Transverse colon (tissue), 4 donors: ENCODE measurements around the gene TUBB1. TPM values are rescaled to one million over a fixed set of nuclear protein-coding genes. Genes with fewer than 3 reads are reported as not detected.

Source experiments
- DNase-seq: peaks from one replicate; pipeline ENCODE4 v3.0.0-alpha.2; 2019
- H3K27ac ChIP-seq, 4 donors: fragments of 200-600 bp; sonication (generic); 2 replicates each; pipeline ENCODE4 v1.5.1; 2016 to 2018; ENCODE audit warnings: inconsistent platforms in 4 of 4
- H3K27me3 ChIP-seq: fragments of 200-600 bp; sonication (generic); 2 replicates; pipeline ENCODE4 v1.5.1; 2017; ENCODE audit warnings: inconsistent platforms
- H3K36me3 ChIP-seq, 4 donors: fragments of 200-600 bp; sonication (generic); 2 replicates each; pipeline ENCODE4 v1.5.1; 2017 to 2019; ENCODE audit warnings: inconsistent platforms in 4 of 4
- H3K4me1 ChIP-seq, 4 donors: fragments of 200-600 bp; sonication (generic); 2 replicates each; pipeline ENCODE4 v1.5.1; 2017 to 2020; ENCODE audit warnings: inconsistent platforms in 4 of 4
- H3K4me3 ChIP-seq, 4 donors: fragments of 200-600 bp; sonication (generic); 1 replicate in 1 of 4; 2 replicates in 3 of 4; pipeline versions ENCODE4 v1.5.1 to v1.6.1; 2017 to 2019; ENCODE audit warnings: inconsistent platforms in 4 of 4
- H3K9me3 ChIP-seq, 2 donors: fragments of 200-600 bp; sonication (generic); 2 replicates each; pipeline ENCODE4 v1.5.1; 2017 to 2019; ENCODE audit warnings: inconsistent platforms in 2 of 2
- EP300 ChIP-seq: sonication (generic); formaldehyde crosslinking; IDR thresholded peaks from one replicate; pipeline ENCODE4 v1.6.1; 2017; ENCODE audit warnings: antibody characterized with exemption, low read depth
- POLR2A ChIP-seq: fragments of 450-650 bp; IDR thresholded peaks from one replicate; pipeline ENCODE4 v1.6.1; 2016; ENCODE audit warnings: antibody characterized with exemption, mild to moderate bottlenecking, moderate library complexity
- POLR2AphosphoS5 ChIP-seq, 3 donors: sonication (generic); formaldehyde crosslinking; IDR thresholded peaks; one replicate each; pipeline ENCODE4 v1.6.1; 2016; ENCODE audit warnings: antibody characterized with exemption in 3 of 3
- WGBS, 2 donors: methylation state at CpG; one replicate each; pipeline ENCODE4 v1.1.5; 2018; ENCODE audit warnings: low coverage in 1 of 2; 5-methylcytosine and 5-hydroxymethylcytosine counted together
- in situ Hi-C, 4 donors: fragments of 200-750 bp; cut with MboI; loops; one replicate each; pipeline versions ENCODE4 v1.15.0 to v1.15.1; 2017; ENCODE audit warnings: low sequenced_read_pairs in 3 of 4, low pct_ligation_motif_present in 1 of 4, low pct_unique_long_range_greater_than_20kb in 1 of 4
- intact Hi-C: fragments of 100-400 bp; cut with DNase I; formaldehyde crosslinking; loops from one replicate; pipeline ENCODE4 v1.15.1; 2023; ENCODE audit warnings: low total_unique reads
- total RNA-seq, 4 donors: library from RNA; depleted of rRNA; stranded (reverse); fragments of >200 nt; gene quantifications; one replicate each; pipeline ENCODE4 v1.1.0, GENCODE V29; 2016
- TF ChIP-seq, protein P1 (sequence below), 5 experiments: fragments of 200-600 bp in 3 of 5; fragments of 450-650 bp in 2 of 5; sonication (generic) in 3 of 5; IDR thresholded peaks; 1 replicate in 2 of 5; 2 replicates in 3 of 5; pipeline ENCODE4 v1.5.1; 2016 to 2017; ENCODE audit warnings: antibody characterized with exemption in 5 of 5, inconsistent platforms in 3 of 5, mild to moderate bottlenecking in 2 of 5, moderate library complexity in 1 of 5

TUBB1 gene
- total RNA-seq, 4 donors from 2014 or later: not detected

DNA sequence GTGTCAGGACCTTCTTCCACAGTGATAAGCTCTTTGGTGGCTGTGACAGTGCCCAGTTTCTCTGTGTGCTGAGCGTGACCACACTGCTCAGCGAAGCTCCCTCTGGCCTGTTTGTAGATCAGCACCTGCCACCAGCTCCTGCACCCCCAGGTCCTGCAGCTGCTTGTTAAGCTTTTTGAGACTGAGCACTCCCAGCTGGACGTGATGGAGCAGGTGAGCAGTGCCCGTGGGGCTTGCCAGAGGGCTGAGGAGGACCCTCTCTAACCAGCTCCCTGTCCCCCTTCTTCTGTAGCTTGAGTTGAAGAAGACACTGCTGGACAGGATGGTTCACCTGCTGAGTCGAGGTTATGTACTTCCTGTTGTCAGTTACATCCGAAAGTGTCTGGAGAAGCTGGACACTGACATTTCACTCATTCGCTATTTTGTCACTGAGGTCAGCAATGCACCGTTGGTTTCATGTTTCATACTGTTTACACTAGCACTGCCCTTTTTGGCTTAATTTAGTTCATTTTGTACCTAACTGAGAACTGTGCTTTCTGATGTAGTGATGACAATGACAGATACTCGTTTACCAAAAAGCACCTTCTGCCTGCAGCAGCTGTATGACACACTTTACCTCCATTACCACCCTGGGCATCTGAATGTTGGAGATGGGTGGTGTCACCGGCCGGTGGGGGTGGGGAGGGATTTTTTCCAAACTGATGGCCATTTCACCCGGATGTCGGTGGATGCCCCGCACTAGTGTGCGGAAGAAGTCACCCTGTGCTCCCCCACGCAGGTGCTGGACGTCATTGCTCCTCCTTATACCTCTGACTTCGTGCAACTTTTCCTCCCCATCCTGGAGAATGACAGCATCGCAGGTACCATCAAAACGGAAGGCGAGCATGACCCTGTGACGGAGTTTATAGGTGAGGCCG, 25.6 kb upstream of the TUBB1 start:
- Histone ChIP-seq H3K4me3 (no peak overlapping the region), H3K27ac (no peak overlapping the region), H3K27me3 (no peaks in the 10 kb centered on the region), H3K36me3 (peaks cover 0 to 66% (median 35%) of the 10 kb centered on the region in 4 donors), H3K9me3 (no peaks in the 10 kb centered on the region), H3K4me1 (no peaks in the 10 kb centered on the region)
- TF ChIP-seq, protein P1, sequence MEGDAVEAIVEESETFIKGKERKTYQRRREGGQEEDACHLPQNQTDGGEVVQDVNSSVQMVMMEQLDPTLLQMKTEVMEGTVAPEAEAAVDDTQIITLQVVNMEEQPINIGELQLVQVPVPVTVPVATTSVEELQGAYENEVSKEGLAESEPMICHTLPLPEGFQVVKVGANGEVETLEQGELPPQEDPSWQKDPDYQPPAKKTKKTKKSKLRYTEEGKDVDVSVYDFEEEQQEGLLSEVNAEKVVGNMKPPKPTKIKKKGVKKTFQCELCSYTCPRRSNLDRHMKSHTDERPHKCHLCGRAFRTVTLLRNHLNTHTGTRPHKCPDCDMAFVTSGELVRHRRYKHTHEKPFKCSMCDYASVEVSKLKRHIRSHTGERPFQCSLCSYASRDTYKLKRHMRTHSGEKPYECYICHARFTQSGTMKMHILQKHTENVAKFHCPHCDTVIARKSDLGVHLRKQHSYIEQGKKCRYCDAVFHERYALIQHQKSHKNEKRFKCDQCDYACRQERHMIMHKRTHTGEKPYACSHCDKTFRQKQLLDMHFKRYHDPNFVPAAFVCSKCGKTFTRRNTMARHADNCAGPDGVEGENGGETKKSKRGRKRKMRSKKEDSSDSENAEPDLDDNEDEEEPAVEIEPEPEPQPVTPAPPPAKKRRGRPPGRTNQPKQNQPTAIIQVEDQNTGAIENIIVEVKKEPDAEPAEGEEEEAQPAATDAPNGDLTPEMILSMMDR (IDR thresholded peaks at IDR 0.05): no peak
- peak in 1 of 3 donors; percentile 14 for TF ChIP-seq POLR2AphosphoS5 (IDR thresholded peaks at IDR 0.05)
- in situ Hi-C loops: no loop called here
- intact Hi-C loops: no loop called here
- no peak for DNase-seq
- 82 to 83% methylated on average over 1 to 23 of the region's 23 CpGs for WGBS, 2 donors

- no peaks in the 10 kb centered on the region for H3K4me1 ChIP-seq
- intact Hi-C loops (no loop called here), in situ Hi-C loops (no loop called here)
- no peaks in the 10 kb centered on the region for H3K27me3 ChIP-seq
- H3K9me3 ChIP-seq: no peaks in the 10 kb centered on the region
- no peak for DNase-seq
- no peak overlapping the region for H3K4me3 ChIP-seq
- TF ChIP-seq, protein P1 (IDR thresholded peaks at IDR 0.05): no peak
- no peak for TF ChIP-seq POLR2AphosphoS5 (IDR thresholded peaks at IDR 0.05)
- no peak for TF ChIP-seq EP300
- TF ChIP-seq POLR2A: no peak
- 62 to 81% methylated on average over 8 to 17 of the region's 17 CpGs for WGBS, 2 donors
- H3K36me3 ChIP-seq: peaks cover 0 to 62% (median 32%) of the 10 kb centered on the region in 4 donors
- H3K27ac ChIP-seq: no peak overlapping the region
Measured at GRCh38 chr20:58994390-58995159, 24.7 kb upstream of the TUBB1 start.

GRCh38 chr20:58995461-58996225, 23.6 kb upstream of the TUBB1 start:
- Histone ChIP-seq H3K9me3 (no peaks in the 10 kb centered on the region), H3K36me3 (peaks cover 0 to 55% (median 27%) of the 10 kb centered on the region in 4 donors), H3K27ac (no peak overlapping the region), H3K4me3 (no peak overlapping the region), H3K27me3 (no peaks in the 10 kb centered on the region), H3K4me1 (no peaks in the 10 kb centered on the region)
- TF ChIP-seq POLR2AphosphoS5 (IDR thresholded peaks at IDR 0.05) (no peak), POLR2A (no peak)
- TF ChIP-seq, protein P1 (IDR thresholded peaks at IDR 0.05): no peak
- in situ Hi-C loops: no loop called here
- intact Hi-C loops: no loop called here
- DNase-seq: no peak
- WGBS, 2 donors: 72 to 81% methylated on average over 3 to 18 of the region's 18 CpGs

DNA sequence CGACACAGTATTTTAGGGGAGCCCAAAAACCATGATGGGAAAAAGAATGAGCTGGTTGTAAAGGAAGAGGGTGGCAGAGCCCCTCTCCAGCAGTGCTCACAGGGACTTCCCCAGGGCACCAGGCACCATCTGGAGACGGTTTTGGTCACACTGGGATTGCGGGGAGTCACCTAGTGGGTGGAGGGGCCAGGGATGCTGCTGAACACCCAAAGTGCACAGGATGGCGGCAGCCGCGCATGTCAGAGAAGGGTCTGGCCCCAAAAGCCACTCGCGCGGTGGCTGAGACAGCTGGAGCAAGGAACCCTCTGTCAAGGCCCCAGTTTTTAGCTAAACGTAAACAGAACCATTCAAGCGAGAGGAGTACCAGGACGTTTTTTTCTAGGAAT, 23.0 kb upstream of the TUBB1 start:
- Histone ChIP-seq H3K27ac (no peak overlapping the region), H3K9me3 (no peaks in the 10 kb centered on the region), H3K4me1 (no peaks in the 10 kb centered on the region), H3K4me3 (no peak overlapping the region), H3K36me3 (peaks cover 0 to 49% (median 24%) of the 10 kb centered on the region in 4 donors), H3K27me3 (no peaks in the 10 kb centered on the region)
- DNase-seq: no peak
- no peak for TF ChIP-seq POLR2AphosphoS5 (IDR thresholded peaks at IDR 0.05)
- TF ChIP-seq, protein P1 (IDR thresholded peaks at IDR 0.05): no peak
- TF ChIP-seq POLR2A: no peak
- no peak for TF ChIP-seq EP300
- in situ Hi-C loops (no loop called here), intact Hi-C loops (no loop called here)
- 88 to 93% methylated on average over 7 to 12 of the region's 12 CpGs for WGBS, 2 donors
